ENCODE results near the gene ARHGAP24.
"Not testable (repeated sequence)": the region's sequence is repeated elsewhere in the genome, so short reads cannot be mapped to it uniquely, and the experiment has no call there.

Gene ARHGAP24

DNA sequence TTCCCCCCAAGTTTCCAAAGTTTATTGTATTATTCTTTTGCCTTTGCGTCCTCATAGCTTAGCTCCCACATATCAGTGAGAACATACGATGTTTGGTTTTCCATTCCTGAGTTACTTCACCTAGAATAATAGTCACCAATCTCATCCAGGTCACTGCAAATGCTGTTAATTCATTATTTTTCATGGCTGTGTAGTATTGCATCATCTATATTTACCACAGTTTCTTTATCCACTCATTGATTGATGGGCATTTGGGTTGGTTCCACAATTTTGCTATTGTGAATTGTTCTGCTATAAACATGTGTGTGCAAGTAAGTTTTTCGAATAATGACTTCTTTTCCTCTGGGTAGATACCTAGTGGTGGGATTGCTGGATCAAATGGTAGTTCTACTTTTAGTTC is 43.6 kb downstream of the ARHGAP24 start:
- not testable (repeated sequence) for DNase-seq (ENCODE audit: low read depth)

DNA sequence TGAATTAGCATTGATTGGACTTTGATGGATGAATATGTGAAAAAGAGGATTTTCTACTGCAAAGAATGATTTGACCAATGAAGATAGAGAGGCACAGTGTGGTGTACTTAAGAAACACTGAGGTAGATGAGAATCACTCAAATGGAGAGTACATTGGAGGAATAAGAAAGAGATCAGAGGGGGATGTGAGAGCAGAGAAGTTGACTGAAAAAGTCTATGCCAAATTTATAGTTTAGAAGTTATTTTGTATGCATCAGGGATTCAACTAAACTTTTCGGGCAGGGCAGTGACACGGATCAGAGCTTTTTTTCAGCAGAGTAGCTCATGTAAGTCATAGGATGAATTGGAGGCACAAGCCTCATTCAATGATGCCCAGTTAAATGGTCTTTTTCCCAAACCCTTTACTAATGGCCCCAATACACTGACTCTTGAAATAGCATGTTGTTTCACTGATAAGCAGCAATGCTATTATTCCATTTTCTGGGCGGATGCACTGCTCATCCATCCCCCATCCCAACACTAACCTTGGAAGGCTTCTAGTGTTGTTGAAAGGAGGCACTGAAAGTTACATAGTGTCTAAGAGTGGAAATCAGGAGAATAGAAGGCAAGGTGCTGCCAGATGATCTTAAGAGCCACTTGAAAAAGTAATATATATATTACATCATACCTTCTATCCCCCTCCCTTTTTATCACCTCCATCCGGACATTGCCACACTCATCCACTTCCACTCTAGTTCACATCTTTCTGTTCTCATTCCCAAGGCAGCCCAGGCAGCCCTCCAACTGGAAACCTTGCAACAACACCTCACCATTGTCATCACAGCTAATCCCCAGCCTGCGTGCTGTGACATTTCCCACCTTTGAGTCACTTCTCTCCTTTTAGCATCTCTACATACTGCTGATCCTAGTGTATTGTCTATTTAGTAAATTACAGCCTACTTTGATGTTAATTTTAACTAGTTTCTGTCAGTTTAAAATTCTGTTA is 46.1 kb downstream of the ARHGAP24 start:
- DNase-seq (ENCODE audit: low read depth) = no peak

DNA sequence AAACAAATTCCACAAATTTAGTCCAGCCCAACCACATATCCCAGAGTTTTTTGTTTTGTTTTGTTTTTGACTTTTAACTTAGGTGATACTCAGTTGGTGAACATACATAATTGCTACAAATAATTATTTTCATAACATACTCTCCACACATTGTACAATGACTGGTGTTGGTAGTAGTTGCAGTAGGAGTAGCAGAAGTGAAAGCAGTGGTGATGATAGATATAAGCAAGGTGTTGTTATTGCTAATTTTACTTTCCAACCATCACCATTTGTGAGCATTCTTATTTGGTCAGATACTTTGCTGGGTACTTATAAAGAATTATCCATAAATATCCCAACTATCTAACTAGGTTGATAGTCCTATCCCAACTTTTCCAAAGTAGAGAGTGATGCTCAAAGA is 47.3 kb downstream of the ARHGAP24 start:
- DNase-seq (ENCODE audit: low read depth) = no peak

DNA sequence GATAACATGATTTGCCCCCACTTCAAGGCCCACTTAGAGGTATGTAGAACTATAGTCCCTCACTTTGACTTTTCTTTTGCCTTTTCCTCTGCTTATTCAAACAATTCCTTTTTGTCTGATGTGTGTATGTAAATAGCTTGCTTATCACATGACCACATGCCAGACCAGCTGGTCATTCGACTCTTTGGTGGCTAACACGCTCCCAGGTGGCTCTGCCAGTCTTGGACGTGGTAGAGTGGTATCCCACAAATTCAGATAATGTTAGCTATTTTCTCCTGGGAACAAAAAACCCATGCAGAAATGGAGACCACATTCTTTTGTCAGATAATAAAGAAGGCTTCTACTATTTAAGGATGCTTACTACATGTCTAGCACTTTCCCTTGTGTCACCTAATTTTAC is 47.9 kb downstream of the ARHGAP24 start:
- DNase-seq (ENCODE audit: low read depth) = no peak

DNA sequence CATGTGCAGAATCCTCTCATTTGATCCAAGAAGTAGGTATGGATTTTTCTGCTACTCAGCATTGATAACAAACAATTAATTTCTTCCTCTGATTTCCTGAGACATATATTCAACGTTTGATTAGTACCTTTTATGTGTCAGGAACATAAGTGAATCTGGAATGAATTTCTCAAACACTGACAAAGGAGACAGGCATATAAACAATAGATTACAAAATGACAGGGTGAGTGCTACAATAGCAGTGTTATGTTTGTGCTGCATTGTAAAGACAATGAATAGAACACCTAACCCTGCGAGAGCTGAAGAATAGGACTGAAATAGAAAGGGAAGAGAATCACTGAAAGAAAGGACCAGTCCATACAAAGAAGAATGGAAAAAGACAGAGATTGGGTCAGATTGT is 52.9 kb downstream of the ARHGAP24 start:
- no peak for DNase-seq (ENCODE audit: low read depth)

DNA sequence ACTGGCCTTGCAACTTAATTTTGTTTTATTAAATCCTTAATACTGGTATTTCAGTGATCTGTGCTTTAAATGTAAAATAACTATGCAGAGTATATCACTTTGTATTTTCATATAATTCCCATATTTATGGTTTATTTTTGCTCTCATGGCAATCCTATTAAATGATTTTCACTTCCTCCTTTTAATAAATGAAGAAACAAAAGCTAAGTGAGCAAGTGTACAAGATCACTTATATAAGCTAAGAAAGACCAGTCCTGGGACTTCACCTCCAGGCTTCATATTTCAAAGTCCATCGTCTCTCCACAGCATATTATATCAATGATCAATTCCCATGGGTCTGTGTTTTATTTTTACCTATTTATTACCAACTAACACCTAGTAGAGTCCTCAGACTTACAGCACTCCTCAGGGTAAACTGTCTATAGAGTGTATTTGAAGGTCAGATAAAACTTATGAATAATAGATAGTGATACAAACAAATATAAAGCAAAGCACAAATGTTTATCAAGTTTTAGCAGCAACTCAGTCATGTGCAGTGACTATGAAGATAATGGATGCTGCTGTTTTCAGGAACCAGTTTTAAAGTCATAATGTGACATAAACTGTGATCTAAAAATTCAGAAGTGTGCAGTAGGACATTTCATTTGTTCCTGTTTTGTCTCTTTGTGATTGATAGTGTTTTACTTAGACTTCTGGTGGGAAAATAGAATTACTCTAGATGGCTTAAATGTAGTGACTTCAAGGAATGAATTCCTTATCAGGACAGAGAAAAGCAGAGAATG is 56.8 kb downstream of the ARHGAP24 start:
- DNase-seq (ENCODE audit: low read depth) = no peak

DNA sequence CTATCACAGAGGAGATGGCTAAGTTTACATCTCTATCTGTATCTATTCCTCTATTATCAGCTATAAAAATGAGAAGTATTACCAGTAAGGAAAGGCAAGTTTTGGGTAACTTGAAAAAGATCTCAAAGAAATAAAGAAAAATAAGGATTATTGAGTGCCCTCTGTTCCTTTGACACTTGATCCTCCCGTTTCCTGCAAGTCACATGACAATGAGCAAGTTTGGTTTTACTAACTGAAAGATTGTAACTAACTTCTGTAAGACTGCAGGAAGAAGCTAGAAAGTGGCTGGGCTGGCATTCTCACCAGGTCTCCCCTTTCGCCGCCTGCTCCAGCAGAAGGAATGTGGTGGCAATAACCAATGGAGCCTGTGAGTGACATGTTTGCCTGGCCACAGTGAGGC is 59.2 kb downstream of the ARHGAP24 start:
- DNase-seq (ENCODE audit: low read depth) = no peak

DNA sequence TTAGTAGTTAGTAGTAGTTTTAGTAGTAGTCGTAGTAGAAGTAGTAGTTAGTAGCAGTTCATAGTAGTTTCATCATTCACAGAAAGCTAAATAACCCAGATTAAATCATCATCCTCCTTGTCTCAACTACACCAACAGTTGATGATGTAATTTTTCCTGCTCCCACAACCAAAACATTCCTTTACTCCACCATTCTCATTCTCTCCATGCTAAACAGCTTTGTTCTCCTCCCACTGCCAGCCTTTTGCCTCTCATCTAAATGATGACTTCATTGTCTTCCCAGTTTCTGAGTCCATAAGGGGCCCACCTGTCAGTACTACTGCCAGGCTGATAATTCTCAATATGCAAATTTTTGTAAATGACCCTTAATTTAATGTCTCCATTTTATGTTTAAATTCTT is 68.9 kb downstream of the ARHGAP24 start:
- DNase-seq (ENCODE audit: low read depth) = no peak

DNA sequence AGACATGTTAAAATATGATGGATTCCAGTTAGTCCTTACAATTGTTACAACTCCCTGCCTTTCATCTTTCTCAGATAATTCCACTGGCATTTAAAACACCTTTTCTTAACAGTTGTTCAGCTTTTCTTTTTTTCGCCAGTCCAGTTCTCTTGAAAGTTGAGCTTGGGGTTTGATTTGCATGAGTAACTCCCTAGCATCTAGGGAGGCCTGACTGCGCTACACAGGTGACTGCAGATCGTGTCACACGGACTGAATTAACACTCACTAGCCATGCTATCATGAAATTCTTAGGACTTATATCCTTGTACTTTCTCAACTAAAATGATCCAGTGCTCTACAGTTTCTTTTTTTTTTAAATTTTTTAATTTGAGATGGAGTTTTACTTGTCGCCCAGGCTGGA is 69.8 kb downstream of the ARHGAP24 start:
- no peak for DNase-seq (ENCODE audit: low read depth)

DNA sequence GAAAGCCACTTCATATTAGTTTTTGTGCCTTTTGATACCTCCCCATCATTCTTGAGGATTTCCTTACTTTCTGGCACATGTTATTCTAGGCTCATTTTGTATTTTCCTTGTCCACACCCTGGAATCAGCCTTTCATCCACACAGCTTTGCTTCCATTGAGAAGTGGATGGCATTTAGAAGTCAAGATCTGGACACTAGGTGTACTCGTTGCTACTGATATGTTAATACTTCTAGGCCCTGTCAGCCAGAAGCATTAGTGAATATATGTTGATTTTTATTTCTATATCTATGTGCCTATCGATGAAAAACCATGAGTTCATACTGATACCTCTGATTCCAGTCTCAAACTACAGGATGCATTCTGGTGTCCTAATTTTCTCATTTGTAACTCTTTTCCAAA is 73.2 kb downstream of the ARHGAP24 start:
- DNase-seq (ENCODE audit: low read depth) = no peak

DNA sequence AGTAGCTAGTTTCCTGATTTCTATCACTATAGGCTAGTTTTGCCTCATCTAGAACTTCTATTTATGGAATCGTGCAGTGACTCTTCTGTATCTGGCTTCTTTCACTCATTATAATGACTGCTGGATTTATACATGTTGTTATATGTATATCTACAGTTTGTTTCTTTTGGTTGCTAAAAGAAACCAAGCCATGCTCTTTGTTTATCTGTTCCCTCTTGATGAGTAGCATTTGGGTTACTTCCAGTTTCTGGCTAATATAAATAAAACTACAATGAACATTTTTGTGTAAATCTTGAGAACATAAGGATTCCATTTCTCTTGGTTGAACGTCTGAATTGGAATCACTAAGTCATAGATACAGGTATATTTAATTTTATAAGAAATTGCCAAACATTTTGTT is 73.9 kb downstream of the ARHGAP24 start:
- DNase-seq (ENCODE audit: low read depth) = no peak

DNA sequence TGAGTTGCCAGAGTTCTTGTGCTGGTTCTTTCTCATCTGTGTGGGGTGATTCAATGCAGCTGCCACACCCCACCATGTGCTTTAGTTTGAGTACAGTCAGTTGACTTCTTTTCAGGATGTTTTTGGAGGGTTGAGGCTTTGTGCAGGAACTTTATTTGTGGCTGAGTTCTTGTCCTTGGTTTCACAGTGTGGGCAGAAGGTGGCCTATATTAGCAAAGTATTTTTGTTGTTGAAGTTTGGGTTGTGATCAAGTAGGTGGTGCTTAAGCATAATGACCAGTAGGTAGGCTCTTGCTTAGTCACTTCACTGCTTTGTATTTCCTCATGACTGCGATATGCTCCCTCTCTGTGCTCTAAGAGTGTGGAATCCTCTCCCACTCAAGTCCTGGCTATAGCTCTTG is 80.3 kb downstream of the ARHGAP24 start:
- no peak for DNase-seq (ENCODE audit: low read depth)

DNA sequence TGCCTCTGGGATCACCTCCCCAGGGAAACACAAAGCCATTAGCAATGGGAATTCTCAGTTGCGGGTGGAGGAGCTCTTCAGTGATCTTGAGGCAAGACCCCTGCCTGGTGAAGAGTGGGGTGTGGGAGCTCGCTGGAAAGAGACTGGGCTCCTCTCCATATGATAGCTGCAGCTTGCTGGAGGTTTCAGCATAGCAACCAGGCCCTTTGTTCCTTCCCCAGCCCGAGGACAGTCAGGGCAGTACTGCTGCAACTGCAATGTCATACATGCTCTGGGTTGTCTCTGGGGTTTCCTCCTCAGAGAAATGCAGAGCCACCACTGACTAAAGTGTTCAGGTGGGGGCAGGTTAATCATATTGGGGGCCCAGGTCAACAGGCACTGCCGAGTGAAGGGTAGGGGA is 81.3 kb downstream of the ARHGAP24 start:
- DNase-seq (ENCODE audit: low read depth) = no peak

DNA sequence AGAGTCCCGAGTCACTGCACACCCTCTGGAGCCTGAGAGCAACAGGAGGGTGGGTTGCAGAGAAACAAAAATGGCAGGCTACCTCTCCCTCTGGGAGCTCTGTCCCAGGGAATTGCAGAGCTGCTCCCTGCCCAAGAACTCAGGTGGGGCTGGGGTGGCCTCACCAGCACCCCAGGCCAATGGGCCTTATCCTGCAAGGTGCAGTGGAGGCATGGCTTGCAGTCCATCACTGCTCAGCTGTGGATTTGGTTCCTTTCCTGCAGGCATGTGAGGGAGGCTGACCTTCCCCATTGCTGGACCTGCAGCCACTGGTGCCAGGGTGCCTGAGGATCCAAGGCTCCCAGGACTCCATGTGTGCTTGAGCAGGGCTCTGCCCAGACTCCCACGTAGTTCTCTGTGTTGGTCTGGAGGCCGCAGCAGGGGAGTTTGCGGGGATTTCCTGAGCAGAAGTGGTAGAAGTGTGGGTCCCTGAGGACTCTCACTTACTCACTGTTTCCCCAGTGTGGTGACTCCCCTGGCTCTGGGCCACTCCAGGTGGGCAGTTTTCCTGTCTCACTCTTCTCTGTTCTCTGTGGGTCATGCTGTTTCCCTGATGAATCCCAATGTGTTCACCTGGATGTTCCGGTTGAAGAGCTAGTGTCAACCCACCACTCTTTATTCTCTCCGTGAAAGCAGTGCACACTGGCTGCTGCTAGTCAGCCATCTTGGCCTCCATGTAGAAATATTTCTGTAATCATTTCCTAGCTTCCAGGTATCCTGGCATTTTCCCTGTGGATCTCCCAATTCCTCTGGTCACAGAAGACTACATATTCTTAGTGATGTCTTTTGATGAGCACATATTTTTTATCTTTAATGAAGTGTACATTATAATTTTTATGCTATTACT is 82.3 kb downstream of the ARHGAP24 start:
- DNase-seq (ENCODE audit: low read depth) = no peak

DNA sequence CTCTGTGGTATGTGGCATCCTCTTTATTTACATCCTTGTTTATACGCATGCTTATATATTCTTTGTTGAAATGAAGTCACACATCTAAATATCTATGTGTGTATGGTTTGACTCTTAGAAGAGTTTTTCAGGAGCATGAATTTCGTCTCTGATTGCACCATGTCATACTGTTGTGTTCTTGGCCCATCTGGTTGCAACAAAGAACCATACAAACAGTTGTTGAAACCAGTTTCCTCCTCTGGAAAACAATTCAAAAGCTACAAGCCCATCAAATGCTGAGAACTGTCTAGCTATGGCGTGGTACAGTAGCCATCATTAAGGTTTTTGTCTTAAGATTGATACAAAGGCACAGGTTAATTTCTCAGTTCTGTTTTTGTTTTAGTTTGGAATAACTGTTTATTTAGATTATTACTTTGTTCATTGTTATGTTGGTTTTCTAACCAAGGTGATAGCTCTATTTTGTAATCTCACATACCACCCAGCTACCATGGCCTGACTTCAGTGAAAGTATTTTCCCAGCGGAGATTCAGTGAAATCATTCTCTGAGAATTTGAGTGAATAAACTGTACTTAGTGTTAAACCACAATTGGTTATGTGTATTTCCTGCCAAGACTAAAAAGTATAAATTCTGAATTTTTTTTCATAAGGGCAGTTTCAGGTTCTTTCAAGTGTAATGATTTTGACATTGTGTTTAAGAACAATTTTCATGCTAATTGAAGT is 91.0 kb downstream of the ARHGAP24 start:
- no peak for DNase-seq (ENCODE audit: low read depth)

DNA sequence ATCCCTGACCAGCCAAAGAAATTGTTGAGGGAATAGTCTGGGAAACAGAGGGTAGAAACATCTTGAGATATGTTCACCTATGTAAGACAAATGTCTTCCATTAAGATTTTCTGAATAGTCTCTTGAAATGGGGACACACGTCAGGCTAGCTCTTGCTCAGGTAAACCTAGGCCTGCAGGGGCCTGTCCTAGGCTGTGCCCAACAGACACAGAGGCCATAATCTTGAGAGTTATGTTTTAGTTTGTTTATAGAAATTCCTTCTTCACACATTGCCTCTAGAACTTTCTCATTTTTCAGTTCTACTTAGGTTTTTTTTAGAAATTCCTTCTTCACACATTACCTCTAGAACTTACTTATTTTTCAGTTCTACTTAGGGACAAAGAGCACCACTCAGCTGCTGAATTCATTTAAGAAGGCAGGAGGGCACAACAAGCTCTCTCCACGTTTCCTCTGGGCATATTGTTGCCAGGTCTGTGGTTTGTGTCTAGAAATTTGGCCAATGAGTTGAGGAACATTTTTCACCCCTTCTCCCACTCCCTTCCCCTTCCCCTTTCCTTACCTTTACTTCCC is 94.9 kb downstream of the ARHGAP24 start:
- DNase-seq (ENCODE audit: low read depth) = no peak

DNA sequence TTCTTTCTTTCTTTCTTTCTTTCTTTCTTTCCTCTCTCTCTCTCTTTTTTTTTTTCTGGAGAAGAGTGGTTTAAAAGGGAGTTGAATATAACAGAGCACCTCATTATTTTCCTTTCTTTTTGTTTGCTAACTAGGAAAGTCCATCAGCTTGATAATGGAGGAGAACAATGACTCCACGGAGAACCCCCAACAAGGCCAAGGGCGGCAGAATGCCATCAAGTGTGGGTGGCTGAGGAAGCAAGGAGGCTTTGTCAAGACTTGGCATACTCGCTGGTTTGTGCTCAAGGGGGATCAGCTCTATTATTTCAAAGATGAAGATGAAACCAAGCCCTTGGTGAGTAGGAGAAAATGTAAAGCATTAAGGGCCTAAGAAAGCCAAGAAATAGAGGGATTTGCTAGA is 95.4 kb downstream of the ARHGAP24 start:
- DNase-seq (ENCODE audit: low read depth) = no peak

DNA sequence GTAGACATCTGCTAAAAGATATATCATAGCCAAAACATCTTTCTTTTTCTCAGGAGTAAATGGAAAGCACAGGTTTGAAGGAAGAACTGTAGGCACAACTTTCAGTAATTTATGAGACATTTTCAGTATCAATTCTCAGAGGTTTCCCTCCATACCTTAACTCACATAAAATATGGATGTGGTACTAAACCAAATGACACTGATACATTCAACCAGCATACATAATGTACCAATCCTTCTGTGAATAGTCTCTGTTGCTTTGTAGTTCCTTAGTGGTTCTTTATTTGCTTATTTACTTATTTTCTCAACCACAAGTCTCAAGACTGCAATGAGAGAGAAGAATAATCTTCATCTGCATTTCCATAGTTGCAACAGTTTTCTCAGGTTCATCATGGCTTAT is 96.1 kb downstream of the ARHGAP24 start:
- DNase-seq (ENCODE audit: low read depth) = no peak

DNA sequence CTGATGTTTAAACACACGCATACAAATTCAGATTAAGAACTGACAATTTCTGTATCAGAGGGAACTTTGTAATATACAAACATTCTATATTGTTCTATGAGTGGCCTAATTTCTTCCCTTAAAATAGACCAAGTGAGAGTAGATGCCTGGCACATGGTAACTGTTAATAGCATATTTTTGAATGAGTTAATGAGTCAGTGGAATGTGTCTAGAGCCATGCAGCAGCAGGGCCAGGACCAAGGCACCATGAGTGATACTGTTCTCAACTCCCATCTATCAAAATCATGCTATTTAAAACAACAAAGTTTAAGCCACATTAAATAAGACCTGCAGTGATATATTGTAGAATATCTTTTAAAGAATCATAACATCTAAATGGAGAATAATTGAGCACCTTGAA is 98.3 kb downstream of the ARHGAP24 start:
- no peak for DNase-seq (ENCODE audit: low read depth)

DNA sequence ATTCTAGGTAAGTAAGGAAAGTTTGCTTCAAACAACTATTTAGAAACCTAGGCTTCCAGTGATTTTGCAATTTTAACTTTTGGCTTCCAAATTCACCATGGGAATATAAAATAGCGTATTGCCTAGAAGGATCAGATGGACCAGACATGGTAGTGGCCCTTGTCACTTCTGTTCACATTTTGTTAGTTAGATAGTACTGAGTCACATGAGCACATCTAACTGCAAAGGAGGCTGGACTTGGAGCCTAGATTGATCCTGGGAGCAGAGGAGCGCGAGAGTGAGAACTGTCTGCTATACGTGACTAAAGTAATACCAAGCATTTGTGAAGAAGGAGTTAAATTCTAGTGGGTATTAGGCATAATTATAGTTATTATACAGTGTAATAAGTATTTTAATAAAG is 102.4 kb downstream of the ARHGAP24 start:
- DNase-seq (ENCODE audit: low read depth) = no peak

DNA sequence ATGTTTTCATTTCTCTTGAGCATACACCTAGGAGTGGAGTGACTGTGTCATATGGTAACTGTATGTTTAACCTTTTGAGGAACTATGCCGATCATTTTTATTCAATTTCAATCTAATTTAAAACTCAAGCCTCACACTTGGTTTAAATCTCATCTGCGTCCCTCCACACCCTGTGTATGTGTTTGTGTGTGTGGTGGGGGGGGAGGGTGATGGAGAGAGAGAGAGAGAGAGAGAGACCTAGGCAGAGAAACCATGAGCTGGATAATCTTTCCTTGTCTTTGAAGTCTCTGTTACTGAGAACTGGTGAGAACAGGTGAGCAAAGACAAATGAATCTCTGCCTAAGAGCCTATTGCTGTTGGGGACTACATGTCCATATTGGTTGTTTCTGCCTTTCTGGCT is 105.0 kb downstream of the ARHGAP24 start:
- DNase-seq (ENCODE audit: low read depth) = no peak

Measured in activated T-cell treated with anti-CD3 and anti-CD28 coated beads for 48 hours (primary cell).